ENCODE measurements around the gene PGRMC2. TPM values are rescaled to one million over a fixed set of nuclear protein-coding genes. Genes with fewer than 3 reads are reported as not detected.
"Not testable (repeated sequence)": the region's sequence is repeated elsewhere in the genome, so short reads cannot be mapped to it uniquely, and the experiment has no call there.

The PGRMC2 gene
- polyA plus RNA-seq, 3 donors, result 6.3 to 13.9 (median 7.3) TPM

DNA sequence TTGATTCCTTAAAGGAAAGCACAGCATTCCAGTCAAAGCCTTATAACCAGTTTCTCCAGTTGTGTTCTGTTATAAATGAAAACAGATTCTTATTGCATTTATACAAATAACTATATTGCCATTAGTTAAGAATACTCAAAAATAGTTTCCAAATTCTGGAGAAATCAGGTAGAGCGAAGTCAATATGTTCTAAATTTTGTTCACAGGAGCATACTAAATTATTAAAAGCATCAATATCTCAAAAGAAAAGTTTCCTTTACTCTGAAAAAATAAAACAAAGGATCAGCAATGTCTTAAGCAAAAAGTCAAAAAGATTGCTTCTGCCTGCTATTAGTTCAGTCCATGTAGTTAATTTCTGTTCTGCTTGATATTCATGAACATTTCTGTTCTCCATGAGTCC is 39.7 kb downstream of the PGRMC2 start:
- WGBS (ENCODE audit: insufficient coverage), result 100% methylated on average over 1 of the region's 1 CpG
- Histone ChIP-seq H3K27me3 (ENCODE audit: control insufficient read depth in 2 of 2, insufficient read depth in 2 of 2, low read length in 2 of 2) (no peaks in the 10 kb centered on the region), H3K4me3 (replicated peaks in 1 of 3; ENCODE audit: low read depth in 2 of 3, low read length in 3 of 3) (no peak overlapping the region), H3K36me3 (replicated peaks in 1 of 2; ENCODE audit: control insufficient read depth in 1 of 2, insufficient read depth in 2 of 2, low read length in 2 of 2) (no peaks in the 10 kb centered on the region), H3K4me2 (replicated peaks; ENCODE audit: extremely low read depth, low read length, poor library complexity, severe bottlenecking) (no peak overlapping the region), H2AFZ (ENCODE audit: insufficient read depth, low read depth, low read length, poor library complexity, severe bottlenecking) (no peak overlapping the region), H3K4me1 (ENCODE audit: control insufficient read depth in 1 of 2, insufficient read depth in 2 of 2, low read length in 2 of 2) (no peaks in the 10 kb centered on the region), H3K27ac (ENCODE audit: low read depth in 1 of 2, low read length in 2 of 2) (no peak overlapping the region), H3K9me3 (replicated peaks in 1 of 2; ENCODE audit: control insufficient read depth in 1 of 2, insufficient read depth in 1 of 2, low read length in 2 of 2) (peaks cover 18 to 20% of the 10 kb centered on the region in 2 donors), H3K9ac (ENCODE audit: insufficient read depth, low read length, poor library complexity, severe bottlenecking) (no peak overlapping the region), H3K79me2 (ENCODE audit: insufficient read depth, low read length) (no peaks in the 10 kb centered on the region), H4K20me1 (ENCODE audit: insufficient read depth, low read length) (no peaks in the 10 kb centered on the region)
- Mint-ChIP-seq H3K27ac (no peak overlapping the region), H3K4me1 (no peaks in the 10 kb centered on the region), H3K9me3 (peaks cover 12 to 41% (median 28%) of the 10 kb centered on the region in 7 donors), H3K27me3 (ENCODE audit: low read depth in 3 of 3) (no peaks in the 10 kb centered on the region), H3K36me3 (no peaks in the 10 kb centered on the region), H3K4me3 (no peak overlapping the region)
- no peak for DNase-seq
- no peak for TF ChIP-seq CTCF (IDR thresholded peaks at IDR 0.05)
- intact Hi-C loops (cut with micrococcal nuclease), result no loop called here

- intact Hi-C loops (cut with micrococcal nuclease); H3K9ac ChIP-seq (ENCODE audit: insufficient read depth, low read length, poor library complexity, severe bottlenecking); H3K36me3 Mint-ChIP-seq; H3K4me3 Mint-ChIP-seq; H3K4me1 ChIP-seq (ENCODE audit: control insufficient read depth in 1 of 2, insufficient read depth in 2 of 2, low read length in 2 of 2); H2AFZ ChIP-seq (ENCODE audit: insufficient read depth, low read depth, low read length, poor library complexity, severe bottlenecking); H3K4me3 ChIP-seq (replicated peaks in 1 of 3; ENCODE audit: low read depth in 2 of 3, low read length in 3 of 3); H3K79me2 ChIP-seq (ENCODE audit: insufficient read depth, low read length); H3K27ac Mint-ChIP-seq; H3K27me3 Mint-ChIP-seq (ENCODE audit: low read depth in 3 of 3); H3K27me3 ChIP-seq (ENCODE audit: control insufficient read depth in 2 of 2, insufficient read depth in 2 of 2, low read length in 2 of 2); H3K27ac ChIP-seq (ENCODE audit: low read depth in 1 of 2, low read length in 2 of 2); H4K20me1 ChIP-seq (ENCODE audit: insufficient read depth, low read length); H3K36me3 ChIP-seq (replicated peaks in 1 of 2; ENCODE audit: control insufficient read depth in 1 of 2, insufficient read depth in 2 of 2, low read length in 2 of 2); H3K4me2 ChIP-seq (replicated peaks; ENCODE audit: extremely low read depth, low read length, poor library complexity, severe bottlenecking); DNase-seq; H3K4me1 Mint-ChIP-seq: not testable (repeated sequence)
- H3K9me3 Mint-ChIP-seq, result peaks cover 12 to 37% (median 26%) of the 10 kb centered on the region in 7 donors
- WGBS (ENCODE audit: insufficient coverage), result 80% methylated on average over 2 of the region's 5 CpGs
- peaks cover 12 to 18% of the 10 kb centered on the region in 2 donors for H3K9me3 ChIP-seq (replicated peaks in 1 of 2; ENCODE audit: control insufficient read depth in 1 of 2, insufficient read depth in 1 of 2, low read length in 2 of 2)
These were observed 42.2 kb downstream of the PGRMC2 start for GRCh38 chr4:128245391-128245790.

Data from CD14-positive monocyte (primary cell).